ENCODE results near the gene UBE2M. TPM values are rescaled to one million over a fixed set of nuclear protein-coding genes. Genes with fewer than 3 reads are reported as not detected.
"Not testable (repeated sequence)": the region's sequence is repeated elsewhere in the genome, so short reads cannot be mapped to it uniquely, and the experiment has no call there.

UBE2M gene
- total and polyA plus RNA-seq, 5 experiments from 2014 or later = 10.4 to 51.2 (median 20.5) TPM

DNA sequence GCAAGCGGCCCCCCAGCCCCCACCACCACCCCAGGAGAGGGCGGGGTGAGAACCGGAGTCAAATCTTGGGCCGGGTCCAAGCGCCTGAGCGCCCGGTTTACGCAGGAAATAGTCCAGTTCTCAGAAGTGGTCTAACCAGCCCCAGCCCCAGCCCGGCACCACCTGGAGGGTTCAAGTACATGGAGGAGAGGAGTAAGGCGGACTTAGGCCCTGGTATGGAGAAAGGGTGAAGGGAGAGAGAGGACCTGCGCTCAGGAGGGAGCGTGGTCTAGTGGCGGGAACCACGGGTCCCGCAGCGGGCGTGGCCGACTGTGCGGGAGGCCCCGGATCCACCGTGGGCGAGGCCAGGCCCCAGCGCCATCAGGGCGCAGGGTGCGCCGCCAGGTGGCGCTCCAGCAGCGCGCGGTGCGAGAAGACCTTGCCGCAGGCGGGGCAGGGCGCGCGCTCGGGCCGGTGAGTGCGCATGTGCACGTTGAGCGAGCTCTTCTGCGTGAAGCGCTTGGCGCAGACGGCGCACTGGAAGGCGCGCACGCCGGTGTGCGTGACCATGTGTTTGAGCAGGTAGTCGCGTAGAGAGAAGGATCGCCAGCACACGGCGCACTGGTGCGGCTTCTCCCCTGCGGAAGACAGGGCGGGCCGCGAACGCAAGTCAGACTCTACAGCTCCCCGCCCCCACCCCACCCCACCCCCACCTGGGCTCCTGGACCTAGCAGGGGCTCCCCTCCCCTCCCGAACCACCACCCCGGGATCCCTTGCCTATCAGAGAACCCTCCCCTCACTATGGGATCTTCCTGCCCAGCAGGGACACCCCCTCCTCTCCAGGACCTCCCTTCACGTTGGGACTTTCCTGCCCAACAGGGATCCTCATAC, 44.5 kb downstream of the UBE2M start:
- H3K36me3 Mint-ChIP-seq = peaks cover 0 to 10% (median 0%) of the 10 kb centered on the region in 3 donors
- peaks cover 19 to 43% (median 34%) of the 10 kb centered on the region in 4 donors for H3K4me1 Mint-ChIP-seq
- DNase-seq (peak; percentile 87 to 98 (median 94)), ATAC-seq (peak; percentile 93 to 94)
- H3K4me3 Mint-ChIP-seq = peak overlapping the region; percentile 74 to 91 (median 81)
- POLR2A ChIA-PET = interaction anchor here (0.6 to 4.6 kb wide), 11 partner anchors 14 to 455 kb away, joined by 3 to 23 read pairs (median 7); partner anchors contain the start of genes CHMP2A, TRIM28 and ZNF135
- H3K27me3 Mint-ChIP-seq = no peaks in the 10 kb centered on the region
- H3K27ac Mint-ChIP-seq = peak overlapping the region; percentile 48 to 97 (median 90)
- no peaks in the 10 kb centered on the region for H3K9me3 Mint-ChIP-seq

DNA sequence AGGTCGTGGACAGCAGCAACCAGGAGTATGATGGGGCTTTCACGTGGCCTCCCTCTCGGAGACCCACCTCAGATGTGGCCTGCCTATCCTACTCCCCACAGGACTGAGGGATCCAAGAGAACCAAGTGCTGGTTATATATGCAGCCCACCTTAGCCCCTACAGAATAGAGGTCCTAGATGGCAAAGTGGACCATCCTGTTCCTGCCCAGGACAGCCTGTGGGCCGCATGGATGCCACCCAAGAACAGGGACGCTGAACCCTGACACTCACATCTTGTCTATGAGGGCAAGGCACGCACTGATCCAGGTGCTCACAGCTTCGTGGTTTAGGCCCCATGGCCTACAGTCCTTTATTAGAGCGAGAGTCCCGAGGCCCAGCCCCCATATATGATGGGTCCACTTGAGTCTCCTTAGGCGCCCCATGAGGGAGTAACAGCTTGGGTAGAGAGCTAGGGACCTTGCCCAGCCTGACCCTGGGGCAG, 45.2 kb downstream of the UBE2M start:
- ATAC-seq = no peak
- peak overlapping the region in 5 of 10 donors; percentile 26 to 91 (median 78) for H3K4me3 Mint-ChIP-seq
- POLR2A ChIA-PET = interaction anchor here (0.6 to 4.6 kb wide), 11 partner anchors 13 to 454 kb away, joined by 3 to 23 read pairs (median 7); partner anchors contain the start of genes CHMP2A, TRIM28 and ZNF135

DNA sequence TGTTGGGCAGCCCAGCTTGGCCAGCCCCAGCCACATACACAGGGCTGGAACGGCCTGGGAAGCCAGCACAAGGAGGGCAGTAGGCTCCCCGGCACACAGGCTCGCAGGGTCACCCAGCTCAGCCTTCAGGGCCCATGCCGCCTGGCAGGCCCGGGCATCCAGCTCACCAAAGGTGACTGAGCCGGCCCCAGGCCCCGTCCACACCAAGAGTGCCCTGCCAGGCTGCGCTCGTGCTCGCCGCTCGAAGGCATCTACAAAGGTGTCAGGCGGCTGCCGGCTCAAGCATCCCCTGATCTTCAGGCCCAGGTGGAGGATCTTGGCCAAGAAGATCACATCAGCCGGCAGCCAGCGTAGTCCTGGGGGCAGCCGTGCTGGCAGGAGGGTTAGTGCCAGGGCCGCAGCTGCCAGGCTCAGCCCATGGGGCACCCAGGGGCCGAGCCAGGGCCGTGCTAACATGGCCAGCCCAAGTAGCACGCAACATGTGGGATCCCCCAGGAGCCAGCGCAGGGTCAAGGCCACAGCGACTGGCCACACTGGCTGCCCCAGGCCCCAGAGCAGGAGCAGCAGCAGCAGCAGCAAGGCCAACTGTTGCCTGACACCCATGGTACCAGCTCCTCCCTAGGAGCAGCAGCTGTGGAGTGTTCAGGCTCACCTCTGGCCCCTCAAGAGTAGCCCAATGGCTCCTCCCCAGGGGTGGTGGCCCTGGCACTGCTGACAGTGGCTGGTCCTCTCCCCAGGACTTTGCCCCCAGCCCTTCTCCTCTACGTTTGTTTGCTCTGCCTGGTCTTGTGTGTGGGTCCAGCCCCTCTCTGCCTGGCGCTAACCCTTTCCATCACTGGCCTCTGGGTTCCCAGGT, 46.8 kb downstream of the UBE2M start, which contains the start of gene SLC27A5:
SLC27A5 (minus strand) TSS at position 640 of the 856 bp plus-strand sequence; CDS start at position 603, 37 bp downstream.
- H3K27ac Mint-ChIP-seq = peak within 1 kb of the TSS in 6 of 10 donors; percentile 41 to 81 (median 54)
- H3K4me1 Mint-ChIP-seq = peaks cover 9 to 27% (median 21%) of the 10 kb centered on the region in 4 donors
- H3K4me3 Mint-ChIP-seq = peak within 1 kb of the TSS in 2 of 10 donors; percentile 24 to 26
- POLR2A ChIA-PET = interaction anchor here (4.6 kb wide), 1 partner anchor 11 kb away, joined by 23 read pairs; no protein-coding TSS in a partner anchor
- peaks cover 0 to 13% (median 6%) of the 10 kb centered on the region in 9 donors for H3K9me3 Mint-ChIP-seq
- H3K27me3 Mint-ChIP-seq = no peaks in the 10 kb centered on the region
- ATAC-seq (no peak), DNase-seq (no peak)
- H3K36me3 Mint-ChIP-seq = peaks cover 5 to 8% (median 8%) of the 10 kb centered on the region in 3 donors

More for the DNA sequence above, 45.2 kb downstream of the UBE2M start:
- H3K36me3 Mint-ChIP-seq = peaks cover 0 to 10% (median 0%) of the 10 kb centered on the region in 3 donors
- H3K9me3 Mint-ChIP-seq = peaks cover 0 to 1% (median 0%) of the 10 kb centered on the region in 9 donors
- peak overlapping the region in 8 of 10 donors; percentile 22 to 84 (median 62) for H3K27ac Mint-ChIP-seq
- H3K27me3 Mint-ChIP-seq = no peaks in the 10 kb centered on the region
- H3K4me1 Mint-ChIP-seq = peaks cover 13 to 37% (median 27%) of the 10 kb centered on the region in 4 donors
- no peak for DNase-seq

DNA sequence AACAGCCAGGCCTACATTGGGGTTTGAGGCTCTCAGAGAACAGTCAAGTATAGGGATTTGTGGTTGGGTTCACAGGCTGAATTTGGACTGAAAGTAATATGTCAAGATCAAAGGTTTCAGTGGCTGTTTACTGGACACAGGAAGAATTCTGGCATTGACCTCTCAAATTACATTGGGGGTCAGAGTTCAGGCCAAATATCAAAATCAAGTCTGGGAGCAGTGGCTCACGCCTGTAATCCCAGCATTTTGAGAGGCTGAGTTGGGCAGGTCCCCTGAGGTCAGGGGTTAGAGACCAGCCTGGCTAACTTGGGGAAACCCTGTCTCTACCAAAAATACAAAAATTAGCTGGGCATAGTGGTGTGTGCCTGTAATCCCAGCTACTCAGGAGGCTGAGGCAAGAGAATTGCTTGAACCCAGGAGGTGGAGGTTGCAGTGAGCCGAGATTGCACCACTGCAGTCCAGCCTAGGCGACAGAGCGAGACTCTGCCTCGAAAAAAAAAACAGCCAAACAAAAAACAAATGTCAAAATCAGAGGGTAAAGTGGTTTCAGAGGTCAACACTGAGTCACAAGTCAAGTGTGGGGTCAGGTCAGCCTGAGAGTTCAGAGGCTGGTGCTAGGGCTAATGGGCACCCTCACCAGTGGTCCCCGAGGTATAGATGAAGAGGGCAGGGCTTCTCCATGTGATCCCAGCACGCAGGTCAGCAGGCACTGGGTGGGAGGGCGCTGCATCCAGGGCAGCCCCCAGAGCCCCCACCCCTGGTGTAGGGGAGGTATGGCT, 48.1 kb downstream of the UBE2M start:
- Mint-ChIP-seq H3K9me3 (peaks cover 0 to 18% (median 6%) of the 10 kb centered on the region in 9 donors), H3K27ac (peak overlapping the region in 4 of 10 donors; percentile 22 to 56 (median 53)), H3K4me3 (no peak overlapping the region), H3K36me3 (peaks cover 2 to 8% (median 8%) of the 10 kb centered on the region in 3 donors), H3K27me3 (no peaks in the 10 kb centered on the region), H3K4me1 (peaks cover 5 to 19% (median 13%) of the 10 kb centered on the region in 4 donors)
- POLR2A ChIA-PET = interaction anchor here (4.6 kb wide), 1 partner anchor 10 kb away, joined by 23 read pairs; no protein-coding TSS in a partner anchor
- DNase-seq (no peak), ATAC-seq (no peak)

DNA sequence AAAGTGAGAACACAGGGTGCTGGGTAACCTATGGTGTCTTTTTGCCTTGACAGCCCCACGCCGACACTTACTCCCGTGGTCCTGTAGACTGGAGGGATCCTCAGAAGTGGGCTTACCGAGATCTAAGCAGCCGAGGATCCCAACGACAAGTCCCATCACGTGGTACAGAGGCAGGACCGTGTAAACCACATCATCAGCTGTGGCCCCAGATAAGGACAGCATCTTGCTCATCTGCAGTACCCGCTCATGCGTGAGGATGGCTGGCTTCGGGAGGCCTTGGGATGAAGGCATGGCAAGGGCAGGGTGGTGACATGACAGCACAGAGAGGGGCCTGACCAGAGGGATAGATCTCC, 48.7 kb downstream of the UBE2M start:
- H3K4me1 Mint-ChIP-seq = peaks cover 4 to 15% (median 9%) of the 10 kb centered on the region in 4 donors
- H3K4me3 Mint-ChIP-seq = no peak overlapping the region
- H3K36me3 Mint-ChIP-seq = peaks cover 2 to 8% (median 8%) of the 10 kb centered on the region in 3 donors
- ATAC-seq (no peak), DNase-seq (no peak)
- no peaks in the 10 kb centered on the region for H3K27me3 Mint-ChIP-seq
- peak overlapping the region in 1 of 10 donors; percentile 22 for H3K27ac Mint-ChIP-seq
- peaks cover 0 to 18% (median 6%) of the 10 kb centered on the region in 9 donors for H3K9me3 Mint-ChIP-seq
- POLR2A ChIA-PET = interaction anchor here (0.9 kb wide), 1 partner anchor 8 kb away, joined by 3 read pairs; no protein-coding TSS in a partner anchor

DNA sequence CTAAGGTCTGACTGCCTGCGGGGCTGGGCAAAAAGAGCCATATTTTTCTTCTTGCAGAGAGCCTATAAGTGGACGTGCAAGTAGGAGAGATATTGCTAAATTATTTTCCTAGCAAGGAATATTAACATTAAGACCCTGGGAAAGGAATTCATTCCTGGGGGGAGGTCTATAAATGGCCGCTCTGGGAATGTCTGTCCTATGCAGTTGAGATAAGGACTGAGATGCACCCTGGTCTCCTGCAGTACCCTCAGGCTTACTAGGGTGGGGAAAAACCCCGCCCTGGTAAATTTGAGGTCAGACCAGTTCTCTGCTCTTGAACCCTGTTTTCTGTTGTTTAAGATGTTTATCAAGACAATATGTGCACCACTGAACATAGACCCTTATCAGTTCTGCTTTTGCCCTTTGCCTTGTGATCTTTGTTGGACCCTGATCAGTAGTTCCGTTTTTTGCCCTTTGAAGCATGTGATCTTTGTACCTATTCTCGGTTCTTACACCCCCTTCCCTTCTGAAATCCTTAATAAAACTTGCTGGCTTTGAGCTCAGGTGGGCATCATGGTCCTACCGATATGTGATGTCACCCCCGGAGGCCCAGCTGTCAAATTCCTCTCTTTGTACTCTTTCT, 50.7 kb downstream of the UBE2M start:
- DNase-seq, H3K4me1 Mint-ChIP-seq, H3K27ac Mint-ChIP-seq, H3K36me3 Mint-ChIP-seq, ATAC-seq, H3K4me3 Mint-ChIP-seq, H3K27me3 Mint-ChIP-seq: not testable (repeated sequence)
- POLR2A ChIA-PET = interaction anchor here (1.8 kb wide), 1 partner anchor 12 kb away, joined by 6 read pairs; the partner anchor contains the start of gene ZBTB45
- peaks cover 0 to 26% (median 8%) of the 10 kb centered on the region in 9 donors for H3K9me3 Mint-ChIP-seq

Small RNA genes lying within 50 kb of the gene (microRNA-seq; reads per million reads assigned to microRNA genes)
- gene MIR6807 (ENCODE audit: borderline microRNAs expressed) = not detected

Other genes with a start within 250 kb of the UBE2M start
- 1 to 10 TPM; 4.6 TPM for gene ZSCAN22, start 231.6 kb downstream of the UBE2M start, total RNA-seq
- gene ZSCAN22, start 231.6 kb downstream of the UBE2M start, polyA plus RNA-seq = 1 to 10 TPM in 2 of 3 donors, under 1 TPM in 1; 0.69 to 3.3 (median 1.4) TPM
- 10 to 100 TPM; 26.3 to 38.3 TPM for gene A1BG, start 205.1 kb downstream of the UBE2M start, total RNA-seq
- 100 to 1,000 TPM in 2 of 3 donors, 10 to 100 TPM in 1; 96.6 to 126 (median 121) TPM for gene A1BG, start 205.1 kb downstream of the UBE2M start, polyA plus RNA-seq
- gene ZNF497, start 195.9 kb downstream of the UBE2M start, total RNA-seq = 1 to 10 TPM; 4.7 to 6.6 TPM
- 1 to 10 TPM; 1.8 to 2.2 (median 1.9) TPM for gene ZNF497, start 195.9 kb downstream of the UBE2M start, polyA plus RNA-seq
- gene ZNF837, start 177.6 kb downstream of the UBE2M start, total RNA-seq = 1 to 10 TPM; 5.6 to 5.8 TPM
- 10 to 100 TPM in 1 of 3 donors, 1 to 10 TPM in 2; 4.2 to 14.3 (median 9.9) TPM for gene ZNF837, start 177.6 kb downstream of the UBE2M start, polyA plus RNA-seq
- gene RPS5, start 171.3 kb downstream of the UBE2M start, total RNA-seq = 1,000 to 10,000 TPM; 1,656 to 1,664 TPM
- 1,000 to 10,000 TPM; 1,899 to 2,106 (median 2,080) TPM for gene RPS5, start 171.3 kb downstream of the UBE2M start, polyA plus RNA-seq
- gene RNF225, start 163.0 kb downstream of the UBE2M start, total RNA-seq = 1 to 10 TPM in 1 of 2 experiments, under 1 TPM in 1; 0.39 to 1.2 TPM
- gene RNF225, start 163.0 kb downstream of the UBE2M start, polyA plus RNA-seq = not detected
- 10 to 100 TPM; 10.6 to 10.7 TPM for gene ZNF584, start 150.0 kb downstream of the UBE2M start, total RNA-seq
- gene ZNF584, start 150.0 kb downstream of the UBE2M start, polyA plus RNA-seq = 1 to 10 TPM; 6.3 to 6.5 (median 6.4) TPM
- 10 to 100 TPM in 1 of 2 experiments, 1 to 10 TPM in 1; 10.0 to 10.6 TPM for gene ZNF132, start 118.5 kb downstream of the UBE2M start, total RNA-seq
- gene ZNF132, start 118.5 kb downstream of the UBE2M start, polyA plus RNA-seq = 1 to 10 TPM; 1.0 to 3.1 (median 2.0) TPM
- gene ZNF324B, start 107.0 kb downstream of the UBE2M start, total RNA-seq = 10 to 100 TPM; 11.4 to 12.9 TPM
- gene ZNF324B, start 107.0 kb downstream of the UBE2M start, polyA plus RNA-seq = 1 to 10 TPM; 1.4 to 2.6 (median 1.8) TPM
- 10 to 100 TPM; 24.8 to 28.0 TPM for gene ZNF324, start 91.5 kb downstream of the UBE2M start, total RNA-seq
- gene ZNF324, start 91.5 kb downstream of the UBE2M start, polyA plus RNA-seq = 10 to 100 TPM in 2 of 3 donors, 1 to 10 TPM in 1; 8.3 to 16.2 (median 12.8) TPM
- gene ZNF446, start 82.3 kb downstream of the UBE2M start, total RNA-seq = 10 to 100 TPM; 18.7 to 20.4 TPM
- gene ZNF446, start 82.3 kb downstream of the UBE2M start, polyA plus RNA-seq = 1 to 10 TPM; 1.6 to 2.7 (median 2.4) TPM
- 10 to 100 TPM; 16.6 to 19.9 TPM for gene SLC27A5, start 46.6 kb downstream of the UBE2M start, total RNA-seq
- 10 to 100 TPM; 24.5 to 39.2 (median 31.1) TPM for gene SLC27A5, start 46.6 kb downstream of the UBE2M start, polyA plus RNA-seq
- 10 to 100 TPM; 21.3 to 23.0 TPM for gene ZBTB45, start 38.8 kb downstream of the UBE2M start, total RNA-seq
- gene ZBTB45, start 38.8 kb downstream of the UBE2M start, polyA plus RNA-seq = 1 to 10 TPM; 2.8 to 5.3 (median 3.5) TPM
- 100 to 1,000 TPM; 429 to 434 TPM for gene TRIM28, start 14.5 kb downstream of the UBE2M start, total RNA-seq
- gene TRIM28, start 14.5 kb downstream of the UBE2M start, polyA plus RNA-seq = 100 to 1,000 TPM in 1 of 3 donors, 10 to 100 TPM in 2; 55.7 to 114 (median 62.7) TPM
- gene CHMP2A, start 3.5 kb downstream of the UBE2M start, total RNA-seq = 10 to 100 TPM; 59.2 to 60.0 TPM
- gene CHMP2A, start 3.5 kb downstream of the UBE2M start, polyA plus RNA-seq = 100 to 1,000 TPM; 135 to 154 (median 144) TPM
- 10 to 100 TPM; 49.1 to 53.2 TPM for gene MZF1, start 14.7 kb upstream of the UBE2M start, total RNA-seq
- 10 to 100 TPM in 2 of 3 donors, 1 to 10 TPM in 1; 9.1 to 12.7 (median 11.7) TPM for gene MZF1, start 14.7 kb upstream of the UBE2M start, polyA plus RNA-seq